HG03457 (cell line): ENCODE results near the gene UNC5B.

Experiments
- ATAC-seq: cut with Tn5 transposase; IDR thresholded peaks from one replicate; pipeline ENCODE4 v1.9.1; 2021; ENCODE audit warnings: moderate number of reproducible peaks; ENCODE audit not compliant: unreplicated experiment

UNC5B gene

DNA sequence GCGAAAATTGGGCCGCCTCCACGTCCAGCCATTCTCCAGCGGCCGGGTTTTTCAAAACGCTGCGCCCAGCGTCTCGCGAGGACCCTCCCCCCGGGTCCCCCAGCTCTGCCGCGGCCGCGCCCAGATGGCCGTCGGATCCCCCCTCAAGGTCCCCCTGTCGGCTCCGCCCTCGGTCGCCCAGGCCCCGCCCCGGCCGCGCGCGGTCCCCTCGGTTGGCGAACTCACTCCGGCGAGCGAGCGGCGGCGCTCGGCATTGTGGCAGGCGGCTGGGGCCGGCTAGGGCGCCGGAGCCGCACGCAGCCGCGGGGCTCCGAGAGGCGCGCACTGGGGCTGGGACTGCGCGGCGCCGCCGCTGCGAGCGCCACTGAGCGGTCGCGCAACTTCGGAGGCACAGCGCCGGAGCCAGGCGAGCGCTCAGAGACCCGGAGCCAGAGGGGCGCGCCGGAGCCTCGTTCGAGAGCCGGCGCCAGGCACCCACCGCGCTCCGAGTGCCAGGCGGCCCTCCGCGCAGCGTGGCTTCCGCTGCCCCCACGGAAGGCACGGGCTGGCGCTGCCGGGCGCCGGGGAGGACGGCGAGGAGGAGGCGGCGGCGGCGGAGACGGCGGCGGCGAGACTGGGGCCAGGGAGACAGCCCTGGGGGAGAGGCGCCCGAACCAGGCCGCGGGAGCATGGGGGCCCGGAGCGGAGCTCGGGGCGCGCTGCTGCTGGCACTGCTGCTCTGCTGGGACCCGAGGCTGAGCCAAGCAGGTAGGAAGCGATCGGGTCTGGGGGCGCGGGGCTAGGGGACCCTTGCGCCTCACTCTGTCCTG lies at the start of gene UNC5B:
UNC5B (plus strand) TSS at position 253 of the 809 bp plus-strand sequence; CDS start at position 669, 416 bp downstream.
- ATAC-seq, result no peak

DNA sequence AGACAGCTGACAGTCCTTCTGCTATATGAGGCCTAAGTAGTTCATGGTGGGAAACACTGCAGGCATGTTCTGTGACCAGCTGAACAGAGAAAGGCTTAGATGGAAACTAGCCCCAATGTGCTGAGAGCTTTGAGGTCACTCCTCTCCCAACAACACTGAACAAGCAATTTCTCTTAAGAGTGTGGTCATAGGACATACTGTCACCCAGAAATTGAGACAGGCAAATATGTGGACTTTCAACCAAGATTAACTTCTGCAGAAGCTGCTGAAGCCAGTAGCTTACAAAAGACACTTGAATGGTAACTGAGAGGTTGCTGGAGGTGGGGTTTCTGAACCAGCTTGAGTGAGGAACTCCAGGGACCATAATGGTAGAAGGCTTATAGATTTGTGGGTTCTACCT lies 38.9 kb upstream of the UNC5B start:
- ATAC-seq, result no peak

DNA sequence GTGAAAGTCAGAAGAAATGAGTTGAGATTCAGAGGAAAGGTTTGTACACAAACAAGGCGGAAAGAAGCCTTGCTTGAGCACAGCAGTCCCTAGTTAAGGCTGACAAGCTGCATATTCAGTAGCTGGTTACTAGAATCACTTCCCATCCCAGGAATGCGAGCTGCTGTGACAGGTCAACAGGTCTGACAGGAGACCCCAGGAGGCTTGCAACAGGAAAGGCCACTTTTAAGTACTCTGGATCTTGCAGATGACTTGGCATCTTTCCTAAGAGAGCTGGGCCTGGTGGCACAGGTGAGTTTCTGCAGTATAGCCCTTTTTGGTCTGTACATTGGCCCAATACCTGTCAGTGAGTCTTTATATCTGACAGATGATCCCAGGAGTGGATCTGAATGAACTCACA lies 35.7 kb upstream of the UNC5B start:
- no peak for ATAC-seq

DNA sequence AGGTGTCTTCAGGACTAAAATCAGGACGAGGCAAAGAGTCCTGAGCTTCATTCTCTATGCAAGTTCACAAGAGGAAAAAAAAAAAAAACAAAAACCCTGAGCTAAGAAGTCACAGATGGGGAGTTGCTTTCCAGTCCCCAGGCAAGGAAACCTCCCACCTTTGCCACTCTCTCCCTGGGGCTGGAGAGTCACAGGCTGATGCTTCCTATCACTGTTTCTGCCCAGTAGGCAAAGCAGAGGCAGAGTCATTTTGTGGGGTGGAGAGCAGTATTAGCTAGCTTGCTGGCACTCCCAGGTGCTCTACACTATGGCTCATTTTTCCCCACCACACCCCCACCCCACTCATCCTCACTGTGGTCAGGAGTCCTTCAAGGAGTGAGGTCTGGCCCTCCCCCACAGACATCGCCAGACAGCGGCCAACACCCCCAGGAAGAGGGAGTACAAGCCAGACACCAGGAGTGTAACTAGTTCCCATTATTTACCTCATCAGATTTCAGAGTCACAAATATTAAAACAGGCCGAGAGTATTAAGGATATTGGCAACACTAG lies 34.6 kb upstream of the UNC5B start:
- no peak for ATAC-seq

DNA sequence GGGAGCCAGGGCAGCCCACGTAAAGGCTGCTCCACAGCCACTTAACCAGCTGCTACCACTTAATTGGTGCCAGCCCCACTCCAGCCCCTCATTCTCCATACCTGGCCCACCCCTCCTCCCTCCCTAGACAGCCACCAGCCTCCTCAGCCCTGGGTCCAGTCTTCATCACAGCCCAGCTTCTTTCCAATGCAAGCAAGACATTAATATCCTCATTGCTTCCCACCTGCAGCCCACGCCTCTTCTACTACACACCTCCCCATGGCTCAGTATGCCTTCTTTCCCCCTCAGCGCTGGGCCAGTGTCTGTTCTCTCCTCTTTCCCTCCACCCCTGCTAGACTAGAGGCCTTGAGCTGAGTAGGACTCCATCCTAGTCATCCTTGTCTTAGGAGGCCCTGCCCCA lies 33.5 kb upstream of the UNC5B start:
- ATAC-seq, result no peak

DNA sequence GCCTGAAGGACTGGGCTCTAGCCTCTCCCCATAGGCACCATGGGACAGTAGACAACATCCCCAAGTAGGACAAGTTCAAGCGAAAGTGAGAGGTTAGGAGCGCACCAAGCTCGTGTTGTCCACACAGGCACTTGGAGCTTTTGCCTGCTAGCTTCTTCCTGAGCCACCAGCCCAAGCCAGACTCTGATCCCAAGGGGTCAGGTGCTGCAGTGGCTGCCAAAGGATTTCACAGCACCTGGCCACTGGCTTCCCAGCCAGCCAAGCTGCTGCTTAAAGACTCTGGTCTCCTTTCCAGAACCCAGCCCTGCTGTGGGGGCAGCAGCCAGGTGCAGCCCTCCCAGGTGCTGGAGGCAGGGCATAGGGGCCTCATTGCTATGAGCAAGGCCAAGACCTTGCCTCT lies 33.0 kb upstream of the UNC5B start:
- no peak for ATAC-seq

DNA sequence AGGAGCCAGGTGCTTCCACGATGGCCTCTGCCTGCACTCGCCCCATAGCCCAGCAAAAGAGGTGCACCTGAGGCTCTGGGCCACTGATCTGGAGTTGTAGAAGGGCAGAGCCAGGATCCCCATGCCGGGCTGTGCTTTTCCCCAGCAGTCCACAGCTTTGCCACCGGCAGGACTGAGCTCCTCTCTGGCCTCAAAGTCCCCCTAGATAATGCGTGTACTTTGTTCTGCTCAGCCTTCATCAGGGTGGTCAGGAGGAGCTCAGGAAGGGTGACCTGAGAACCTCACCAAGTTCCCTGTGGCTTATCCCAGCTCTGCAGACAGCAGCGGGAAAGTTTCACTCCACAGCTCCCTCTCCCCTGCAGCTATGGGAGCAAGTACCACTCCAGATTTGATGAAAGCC lies 27.9 kb upstream of the UNC5B start:
- ATAC-seq, result no peak

DNA sequence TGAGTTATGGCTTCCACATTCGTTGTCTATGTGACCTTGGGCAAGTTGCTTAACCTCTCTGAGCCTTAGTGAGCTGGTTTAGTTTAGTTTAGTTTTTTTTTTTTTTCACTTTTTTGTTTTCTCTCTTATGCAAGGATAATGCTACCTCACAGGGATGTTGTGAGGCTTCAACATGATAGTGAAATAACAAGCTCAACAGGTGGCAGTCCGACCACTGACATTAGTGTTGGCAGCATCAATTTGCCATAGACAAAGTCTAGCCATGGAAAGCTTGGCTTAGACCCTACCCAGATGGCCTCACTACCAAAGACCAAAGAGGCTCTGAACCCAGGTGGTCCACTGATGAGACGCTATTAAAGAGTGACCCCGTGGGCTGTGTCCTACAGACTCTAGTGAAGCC lies 27.2 kb upstream of the UNC5B start:
- ATAC-seq, result no peak

DNA sequence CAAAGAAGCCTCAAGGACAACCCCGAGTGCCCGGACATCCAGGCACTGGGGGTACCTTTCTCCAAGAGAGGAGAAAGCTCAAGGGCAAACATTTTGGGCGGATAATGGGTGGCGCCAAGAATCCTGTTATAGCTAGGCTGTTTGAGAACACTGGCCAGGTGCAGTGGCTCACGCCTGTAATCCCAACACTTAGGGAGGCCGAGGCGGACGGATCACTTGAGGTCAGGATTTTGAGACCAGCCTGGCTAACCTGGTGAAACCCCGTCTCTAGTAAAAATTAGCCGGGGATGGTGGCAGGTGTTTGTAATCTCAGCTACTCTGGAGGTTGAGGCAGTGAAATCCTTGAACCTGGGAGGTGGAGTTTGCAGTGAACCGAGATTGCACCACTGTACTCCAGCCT lies 25.2 kb upstream of the UNC5B start:
- ATAC-seq, result no peak

DNA sequence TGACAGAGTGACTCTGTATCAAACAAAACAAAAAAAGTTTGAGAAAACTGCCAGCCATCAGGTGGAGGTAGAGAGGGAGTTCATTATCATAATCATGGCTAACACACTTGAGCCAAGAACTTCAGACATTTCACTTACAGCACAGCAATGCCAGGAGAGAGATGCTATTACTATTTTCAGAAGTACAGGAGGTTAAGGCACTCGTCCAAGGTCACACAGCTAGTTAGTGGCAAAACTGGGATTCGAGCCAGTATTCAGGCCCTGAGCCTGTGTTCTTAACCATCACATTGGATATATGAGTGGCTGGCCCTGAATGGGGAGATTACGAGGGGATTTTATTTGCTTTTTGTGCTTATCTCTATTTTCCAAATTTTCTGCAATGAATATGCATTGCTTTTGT lies 24.8 kb upstream of the UNC5B start:
- ATAC-seq, result no peak

DNA sequence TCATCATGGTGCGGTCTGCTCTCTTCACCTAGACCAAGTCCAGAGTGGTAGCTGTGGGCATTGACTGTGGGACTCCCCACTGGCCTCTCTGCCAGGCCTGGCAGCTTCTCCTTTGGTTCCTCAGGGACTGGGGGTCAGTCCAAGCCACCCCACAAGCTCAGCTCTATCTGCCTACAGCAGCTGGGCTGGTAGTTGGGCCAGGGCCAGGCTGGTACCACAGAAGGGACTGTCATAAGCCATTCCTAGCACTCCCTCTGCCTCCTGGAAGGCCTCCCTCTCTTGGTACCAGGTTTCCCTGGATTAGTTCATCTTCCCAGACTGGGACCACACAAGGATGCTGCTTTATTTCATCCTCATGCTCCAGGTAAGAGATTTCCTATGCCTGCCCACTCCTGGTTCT lies 24.2 kb upstream of the UNC5B start:
- ATAC-seq, result no peak

DNA sequence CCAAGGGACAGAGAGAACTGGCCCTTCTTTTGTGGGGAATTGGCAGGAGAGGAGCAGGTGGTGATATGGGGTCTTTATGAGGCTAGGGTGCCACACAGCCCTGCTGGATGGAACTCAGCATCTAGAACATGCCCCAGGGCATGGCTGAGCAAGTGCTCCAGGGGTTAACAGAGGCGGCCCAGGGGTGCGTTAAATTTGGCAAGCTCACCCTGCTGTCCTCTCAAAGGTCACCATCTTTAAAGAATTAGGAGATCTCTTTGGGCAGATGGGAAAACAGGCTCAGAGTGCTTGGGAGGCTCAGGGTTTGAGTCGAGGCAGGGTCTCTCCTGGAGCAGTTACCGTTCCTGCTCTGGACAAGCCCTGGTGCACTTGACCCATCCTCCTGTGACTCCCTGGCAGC lies 21.4 kb upstream of the UNC5B start:
- ATAC-seq, result no peak

DNA sequence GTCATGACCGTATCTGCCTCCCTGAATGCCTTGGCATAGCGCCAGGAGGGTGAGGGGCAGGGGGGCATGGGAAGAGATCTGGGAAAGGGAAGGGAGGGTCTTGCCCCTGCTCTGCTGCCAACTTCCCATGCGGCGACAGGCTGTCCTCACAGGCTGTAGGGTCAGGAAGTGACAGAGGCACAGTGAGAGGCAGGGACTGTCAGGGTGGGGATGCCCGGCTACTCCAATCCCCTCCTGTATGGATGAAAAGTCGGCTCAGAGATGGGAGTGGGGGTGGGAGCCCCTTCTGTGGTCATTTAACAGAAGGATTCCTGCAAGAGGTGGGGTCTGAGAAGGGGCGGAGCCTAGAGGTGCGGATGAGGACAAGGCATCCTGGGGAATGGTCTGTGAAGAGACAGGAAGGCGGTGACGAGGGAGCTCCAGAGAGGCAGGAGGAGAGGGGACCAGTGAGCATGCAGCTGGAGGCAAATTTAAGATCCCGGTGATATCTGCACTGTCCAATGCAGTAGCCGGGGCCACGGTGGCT lies 20.8 kb upstream of the UNC5B start:
- no peak for ATAC-seq

DNA sequence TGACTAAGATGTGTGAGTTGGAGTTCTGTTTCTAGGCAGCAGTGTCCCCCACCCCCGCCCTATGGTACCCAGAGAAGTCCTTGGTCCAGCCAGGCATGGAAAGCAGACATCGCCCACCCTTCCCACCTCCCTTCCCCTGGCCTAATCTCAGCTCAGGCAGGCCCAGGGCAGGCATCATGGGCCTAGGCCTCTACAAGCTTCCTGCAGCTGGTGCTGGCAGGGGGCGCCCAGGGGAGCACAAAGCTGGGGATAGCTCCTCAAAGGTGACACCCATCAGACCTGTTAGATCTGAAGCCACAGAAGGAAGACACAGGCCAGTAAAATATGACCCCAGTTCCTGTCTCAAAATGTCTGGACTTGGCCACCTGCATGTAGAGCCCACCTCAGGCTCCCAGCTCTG lies 18.9 kb upstream of the UNC5B start:
- ATAC-seq, result no peak

DNA sequence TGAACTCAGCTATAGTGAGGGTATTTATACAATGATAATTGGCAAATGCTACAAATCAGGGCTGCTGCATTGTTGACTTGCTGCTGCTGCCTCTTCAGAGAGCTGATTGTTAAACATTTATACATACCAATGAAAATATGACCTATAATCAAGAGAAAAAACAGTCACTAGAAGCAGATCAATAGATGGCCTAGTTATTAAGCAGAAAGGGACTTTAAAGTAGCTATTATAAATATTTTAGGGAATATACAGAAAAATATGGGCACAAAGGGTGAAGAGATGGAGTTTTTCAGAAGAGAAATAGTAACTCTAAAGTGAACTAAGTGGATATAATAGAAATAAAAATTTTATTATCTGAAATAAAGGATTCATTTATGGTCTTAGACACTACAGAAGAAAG lies 14.4 kb upstream of the UNC5B start:
- no peak for ATAC-seq

DNA sequence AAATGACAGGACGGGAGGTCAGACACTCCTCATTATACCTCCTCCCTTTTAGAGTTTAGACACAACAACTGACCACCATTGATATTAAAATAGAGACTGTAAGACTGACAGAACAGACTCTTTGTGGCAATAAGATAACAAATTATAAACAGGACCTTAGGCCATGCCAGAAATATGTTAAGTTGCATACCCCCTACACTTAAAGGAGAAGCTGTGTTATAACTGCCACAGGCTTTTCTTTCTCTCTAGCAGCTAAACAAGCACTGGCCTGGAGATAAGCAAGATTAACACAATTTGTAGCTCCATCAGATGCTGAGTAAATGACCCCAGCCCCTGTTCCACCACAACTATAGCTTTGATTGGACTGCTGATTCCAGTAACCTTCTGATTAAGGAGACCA lies 10.5 kb upstream of the UNC5B start:
- ATAC-seq, result no peak

DNA sequence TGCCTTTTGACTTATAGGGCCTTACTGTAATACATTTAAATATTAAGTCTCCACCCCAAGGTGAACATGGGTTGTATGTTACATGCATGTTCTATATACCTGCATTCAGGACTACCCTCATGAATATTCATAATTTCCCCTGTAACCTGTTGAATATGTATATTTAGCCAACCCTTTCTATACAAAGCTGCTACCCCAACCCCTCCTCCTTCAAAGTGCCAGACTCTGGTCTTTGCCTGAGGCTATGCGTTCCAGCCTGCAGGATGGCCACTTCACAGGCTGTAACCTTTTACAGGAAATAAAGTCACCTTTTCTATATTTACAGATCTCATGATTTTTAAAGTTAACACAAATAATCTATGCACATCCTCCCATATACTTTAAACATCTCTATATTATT lies 10.1 kb upstream of the UNC5B start:
- no peak for ATAC-seq

DNA sequence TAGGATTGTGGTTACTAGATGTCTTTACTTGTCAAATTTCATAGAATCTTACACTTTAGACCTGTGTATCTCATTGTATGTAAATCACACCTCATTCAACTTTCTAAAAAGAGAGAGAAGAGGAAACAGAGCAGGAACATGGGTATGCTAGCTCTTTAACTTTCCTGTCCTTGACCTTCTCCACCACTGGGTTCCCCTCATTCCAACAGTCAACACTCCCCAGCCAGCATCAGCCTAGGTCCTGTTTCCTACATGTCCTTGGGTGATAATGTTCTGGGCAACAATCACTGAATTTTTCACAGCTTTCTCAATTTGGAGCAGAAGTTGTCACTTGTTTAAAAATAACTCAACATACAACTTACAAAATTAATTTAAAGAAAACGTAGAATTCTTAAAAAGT lies 9.2 kb upstream of the UNC5B start:
- ATAC-seq, result no peak

DNA sequence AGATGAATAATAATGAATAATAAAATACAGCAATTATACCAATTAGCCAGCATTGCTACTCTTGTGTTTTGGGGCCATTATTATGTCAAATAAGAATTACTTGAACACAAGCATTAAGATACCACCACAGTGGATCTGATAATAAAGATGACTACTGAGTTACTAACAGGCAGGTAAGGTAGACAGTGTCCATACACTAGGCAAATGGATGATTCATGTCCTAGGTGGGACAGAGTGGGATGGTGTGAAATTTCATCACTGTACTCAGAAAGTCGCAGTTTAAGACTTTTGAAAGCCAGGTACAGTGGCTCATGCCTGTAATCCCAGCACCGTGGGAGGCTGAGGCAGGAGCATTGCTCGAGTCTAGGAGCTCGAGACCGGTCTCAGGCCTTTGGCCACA lies 8.7 kb upstream of the UNC5B start:
- no peak for ATAC-seq

DNA sequence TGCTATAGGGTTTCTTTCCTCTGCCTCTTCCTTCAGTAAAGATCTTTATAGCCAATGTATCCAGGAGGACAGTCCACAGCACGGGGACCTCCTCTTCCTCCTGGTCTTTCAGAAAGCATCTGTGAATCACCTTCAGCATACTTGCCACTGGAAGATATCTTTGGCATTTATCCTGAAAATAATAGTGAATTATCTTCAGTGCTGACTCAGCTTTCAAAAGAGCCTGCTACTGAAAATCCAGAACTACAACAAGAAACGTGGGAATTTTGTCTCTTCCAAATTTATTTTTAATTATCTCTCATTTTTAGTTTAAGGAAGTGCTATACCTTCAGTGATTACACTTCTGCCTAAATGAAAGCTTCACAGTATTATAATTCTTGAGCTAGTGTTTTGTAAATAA lies 7.6 kb upstream of the UNC5B start:
- no peak for ATAC-seq

DNA sequence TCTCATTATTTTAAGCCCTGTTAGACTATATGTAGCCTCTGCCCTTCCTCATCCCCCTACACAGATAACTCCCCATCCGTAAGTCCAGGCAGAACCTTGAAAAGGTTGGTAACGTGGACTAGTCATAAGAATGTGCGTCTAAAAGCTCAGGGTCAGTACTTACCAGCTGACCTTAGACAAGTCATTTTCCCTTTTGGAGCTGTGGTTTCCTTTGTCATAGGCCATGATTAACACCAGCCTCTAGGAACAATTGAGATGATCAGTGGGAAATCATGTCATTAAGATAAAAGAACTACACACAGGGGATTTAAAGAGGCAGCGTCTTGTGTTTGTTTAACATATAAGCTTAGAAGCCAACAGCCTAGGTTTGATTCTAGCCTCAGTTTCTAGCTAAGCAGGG lies 6.9 kb upstream of the UNC5B start:
- no peak for ATAC-seq

DNA sequence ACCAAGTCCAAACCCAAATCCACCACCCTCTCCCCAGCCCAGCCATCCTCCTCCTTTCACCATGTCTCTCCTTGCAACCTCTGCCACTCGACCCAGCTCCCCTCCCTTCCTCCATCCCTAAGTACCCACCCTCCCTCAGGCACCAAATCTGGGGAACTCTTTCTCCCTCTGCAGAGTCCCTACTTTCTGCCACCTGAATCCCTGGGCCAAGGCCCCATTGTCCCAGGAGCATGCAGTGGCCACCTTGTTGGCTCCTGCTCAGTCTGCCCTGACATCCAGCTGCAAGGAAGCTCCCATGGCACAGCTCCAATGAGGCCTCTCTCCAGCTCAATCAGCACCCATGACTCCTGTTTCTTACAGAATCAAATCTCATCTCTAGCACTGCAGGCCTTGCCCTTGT lies 5.5 kb upstream of the UNC5B start:
- no peak for ATAC-seq

DNA sequence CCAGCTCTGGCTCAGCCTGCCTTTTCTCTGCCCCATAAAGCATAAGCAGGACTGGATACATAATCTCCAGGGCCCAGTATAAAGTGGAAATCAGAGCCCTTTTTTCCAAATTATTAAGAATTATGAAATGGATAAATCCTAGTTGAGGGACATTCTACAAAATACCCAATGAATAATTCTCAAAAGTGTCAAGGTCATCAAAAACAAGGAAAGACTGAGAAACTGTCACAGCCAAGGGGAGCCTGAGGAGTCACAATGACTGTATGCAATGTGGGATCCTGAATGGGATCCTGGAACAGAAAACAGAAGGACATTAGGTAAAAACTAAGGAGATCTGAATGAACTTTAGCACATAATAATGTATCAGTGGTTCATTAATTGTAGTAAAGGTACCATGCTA lies 4.8 kb upstream of the UNC5B start:
- ATAC-seq, result no peak
